Stimulated activated CD8-positive, alpha-beta memory T cell treated with anti-CD3 and anti-CD28 coated beads, Interleukin-7, amount 100 ng/mL, for 1 hour (primary cell): ENCODE data around the gene DHRS7B.
"Not testable (repeated sequence)": the region's sequence is repeated elsewhere in the genome, so short reads cannot be mapped to it uniquely, and the experiment has no call there.

ENCODE experiments used
- DNase-seq, 2 donors: peaks; one replicate each; pipeline ENCODE4 v3.0.0-alpha.2; 2020; ENCODE audit warnings: low read depth in 2 of 2

The DHRS7B gene

GRCh38 chr17:21108651-21109050, 18.1 kb upstream of the DHRS7B start:
- no peak for DNase-seq

- DNase-seq, result no peak
Observed at GRCh38 chr17:21113049-21113690, 13.6 kb upstream of the DHRS7B start.

GRCh38 chr17:21113716-21114115, 13.0 kb upstream of the DHRS7B start:
- no peak for DNase-seq

- DNase-seq, result not testable (repeated sequence)
Observed at GRCh38 chr17:21114791-21115190, 12.0 kb upstream of the DHRS7B start.

GRCh38 chr17:21119247-21119918, 7.4 kb upstream of the DHRS7B start:
- peak; percentile 32 to 42 for DNase-seq

- no peak for DNase-seq
Observed at GRCh38 chr17:21119919-21120249, 6.9 kb upstream of the DHRS7B start.

- DNase-seq, result no peak
Observed at GRCh38 chr17:21124086-21124485, 2.7 kb upstream of the DHRS7B start.

- DNase-seq, result not testable (repeated sequence)
Observed at GRCh38 chr17:21124517-21124916, 2.2 kb upstream of the DHRS7B start.

- peak; percentile 5 to 36 for DNase-seq
Observed at GRCh38 chr17:21125862-21126261, 902 bp upstream of the DHRS7B start.

GRCh38 chr17:21127509-21128077, 829 bp downstream of the DHRS7B start:
- DNase-seq, result no peak

GRCh38 chr17:21129023-21129681, 2.4 kb downstream of the DHRS7B start:
- DNase-seq, result no peak

GRCh38 chr17:21131137-21131536, 4.4 kb downstream of the DHRS7B start:
- DNase-seq, result no peak

- no peak for DNase-seq
Observed at GRCh38 chr17:21132428-21132827, 5.7 kb downstream of the DHRS7B start.

GRCh38 chr17:21134559-21134958, 7.8 kb downstream of the DHRS7B start:
- DNase-seq, result no peak

- DNase-seq, result no peak
Observed at GRCh38 chr17:21140911-21141310, 14.1 kb downstream of the DHRS7B start.

GRCh38 chr17:21141331-21141730, 14.6 kb downstream of the DHRS7B start:
- DNase-seq, result no peak

GRCh38 chr17:21142065-21142464, 15.3 kb downstream of the DHRS7B start:
- not testable (repeated sequence) for DNase-seq

GRCh38 chr17:21143695-21144094, 16.9 kb downstream of the DHRS7B start:
- DNase-seq, result no peak

- DNase-seq, result not testable (repeated sequence)
Observed at GRCh38 chr17:21144299-21144698, 17.5 kb downstream of the DHRS7B start.

- DNase-seq, result no peak
Observed at GRCh38 chr17:21146362-21147015, 19.7 kb downstream of the DHRS7B start.

GRCh38 chr17:21149621-21150020, 22.9 kb downstream of the DHRS7B start:
- DNase-seq, result no peak

- no peak for DNase-seq
Observed at GRCh38 chr17:21152731-21153130, 26.0 kb downstream of the DHRS7B start.
